ENCODE results near the gene OPTC.
A peak's percentile ranks its signal among the peaks of the same experiment; 100 is the strongest.
"Not testable (repeated sequence)": the region's sequence is repeated elsewhere in the genome, so short reads cannot be mapped to it uniquely, and the experiment has no call there.

The OPTC gene

DNA sequence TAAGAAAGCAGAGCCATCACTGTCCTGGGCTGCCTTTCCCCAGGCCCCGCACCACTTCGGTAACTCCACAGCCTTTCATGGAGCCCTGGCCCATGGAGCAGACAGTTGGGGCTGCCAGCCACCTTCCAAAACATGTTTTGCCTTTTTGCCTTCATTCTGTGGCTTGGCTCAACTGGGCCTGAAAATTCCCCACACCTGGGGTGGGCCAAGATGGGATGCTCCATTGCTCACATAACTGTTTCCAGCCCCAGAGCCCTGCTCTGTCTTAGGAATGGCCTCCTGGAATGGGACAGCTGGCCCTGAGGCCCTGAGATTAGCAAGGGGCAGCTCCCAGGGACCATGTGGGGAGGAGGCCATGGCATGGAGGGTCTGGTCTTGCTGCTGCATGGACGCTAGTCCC lies 29.2 kb upstream of the OPTC start:
- no peak for DNase-seq (ENCODE audit: low read depth, low spot score)
- H3K27ac ChIP-seq, result no peak overlapping the region

- H3K27ac ChIP-seq, result no peak overlapping the region
- DNase-seq (ENCODE audit: low read depth, low spot score), result no peak
These were observed 28.7 kb upstream of the OPTC start for GRCh38 chr1:203465146-203465798.

- no peak for DNase-seq (ENCODE audit: low read depth, low spot score)
- no peak overlapping the region for H3K27ac ChIP-seq
These were observed 28.0 kb upstream of the OPTC start for GRCh38 chr1:203465948-203466347.

GRCh38 chr1:203466906-203467549 lies 26.9 kb upstream of the OPTC start:
- not testable (repeated sequence) for DNase-seq (ENCODE audit: low read depth, low spot score); H3K27ac ChIP-seq

GRCh38 chr1:203467550-203467921 lies 26.4 kb upstream of the OPTC start:
- no peak overlapping the region for H3K27ac ChIP-seq
- no peak for DNase-seq (ENCODE audit: low read depth, low spot score)

DNA sequence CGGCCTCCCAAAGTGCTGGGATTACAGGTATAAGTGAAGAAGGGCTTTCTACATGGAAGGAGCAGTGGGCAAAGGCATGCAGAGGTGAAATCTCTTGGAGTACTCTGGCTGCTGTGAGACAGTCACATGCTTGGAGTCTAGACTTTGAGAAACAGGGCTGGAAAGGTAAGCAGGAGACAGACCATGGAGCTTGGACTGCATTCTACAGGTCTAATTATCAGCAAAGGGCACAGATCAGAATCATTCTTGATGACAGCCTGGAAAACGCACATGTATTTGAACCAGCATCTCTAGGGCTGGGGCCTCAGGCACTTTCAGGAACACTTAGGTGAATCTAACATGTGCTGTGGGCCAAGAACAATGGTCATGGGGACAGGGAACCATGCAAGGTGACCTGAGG lies 25.6 kb upstream of the OPTC start:
- no peak overlapping the region for H3K27ac ChIP-seq
- no peak for DNase-seq (ENCODE audit: low read depth, low spot score)

DNA sequence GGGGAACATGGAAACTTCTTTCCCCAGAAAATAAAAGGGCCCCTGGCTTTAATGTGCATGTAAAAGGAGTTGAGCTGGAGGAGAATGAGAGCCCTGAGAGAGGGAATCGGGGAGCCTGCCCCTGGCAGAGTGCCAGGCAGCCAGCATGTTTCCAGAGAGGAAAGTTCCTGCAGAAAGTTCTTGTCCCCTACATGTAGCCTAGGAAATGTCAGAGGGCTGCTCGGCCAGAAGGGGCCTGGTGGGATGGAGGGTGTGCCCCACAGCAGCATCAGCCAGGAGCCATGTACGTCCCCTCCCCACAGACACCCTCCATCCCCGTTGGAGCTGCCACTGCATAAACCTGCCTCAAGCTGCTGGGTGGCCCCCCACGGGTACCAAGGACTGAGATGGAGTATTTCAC lies 23.7 kb upstream of the OPTC start:
- no peak overlapping the region for H3K27ac ChIP-seq
- DNase-seq (ENCODE audit: low read depth, low spot score), result no peak

DNA sequence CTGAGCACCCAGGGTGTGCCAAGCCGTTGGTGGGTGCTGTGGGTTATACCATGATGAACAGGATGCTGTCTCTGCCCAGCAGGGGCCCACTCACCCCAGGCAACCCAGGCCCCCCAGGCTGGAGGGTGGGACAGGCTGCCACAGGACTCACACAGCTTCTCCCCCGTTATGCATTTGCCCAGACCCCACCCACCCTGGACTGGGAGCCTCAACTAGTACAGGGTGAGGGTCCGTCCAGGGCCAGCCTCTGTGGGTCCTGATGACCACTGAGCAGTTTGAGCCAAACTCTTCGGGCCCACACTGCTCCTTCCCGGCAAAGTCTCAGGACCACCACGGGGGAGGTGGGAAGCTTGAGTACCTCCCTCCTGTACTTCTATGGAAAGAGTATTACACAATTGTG lies 22.1 kb upstream of the OPTC start:
- DNase-seq (ENCODE audit: low read depth, low spot score), result no peak
- H3K27ac ChIP-seq, result no peak overlapping the region

DNA sequence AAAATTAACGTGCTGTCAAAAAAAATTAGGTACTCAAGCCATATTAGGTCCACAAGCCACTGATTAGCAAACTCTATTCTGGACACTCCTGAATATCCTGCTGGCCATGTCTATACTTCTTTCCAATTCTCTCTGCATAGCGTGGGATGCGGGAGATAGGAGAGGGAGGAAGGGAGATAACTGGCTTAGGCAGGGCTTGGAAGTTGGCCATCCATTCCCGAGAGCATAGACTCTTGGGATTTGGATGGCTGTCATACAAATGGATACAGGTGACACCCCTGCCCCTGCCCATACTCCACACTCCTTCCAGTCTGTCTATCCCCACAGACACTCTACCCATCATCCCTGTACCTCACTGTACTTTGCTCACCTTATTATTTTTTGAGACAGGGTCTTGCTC lies 20.7 kb upstream of the OPTC start:
- no peak overlapping the region for H3K27ac ChIP-seq
- DNase-seq (ENCODE audit: low read depth, low spot score), result no peak

GRCh38 chr1:203473781-203474305 lies 20.1 kb upstream of the OPTC start:
- DNase-seq (ENCODE audit: low read depth, low spot score), result no peak

GRCh38 chr1:203475012-203475981 lies 18.7 kb upstream of the OPTC start, which contains the start of gene PRELP:
Gene PRELP, plus strand, starts transcription at chr1:203475806. Its CDS starts 7,379 bp downstream, at chr1:203483185.
- DNase-seq (ENCODE audit: low read depth, low spot score), result no peak
- H3K27ac ChIP-seq, result no peak within 1 kb of the TSS

More at GRCh38 chr1:203473781-203474305, 20.1 kb upstream of the OPTC start:
- no peak overlapping the region for H3K27ac ChIP-seq

- H3K27ac ChIP-seq, result no peak overlapping the region
- DNase-seq (ENCODE audit: low read depth, low spot score), result no peak
These were observed 17.6 kb upstream of the OPTC start for GRCh38 chr1:203476216-203476814.

GRCh38 chr1:203477748-203478147 lies 16.2 kb upstream of the OPTC start:
- no peak for DNase-seq (ENCODE audit: low read depth, low spot score)
- no peak overlapping the region for H3K27ac ChIP-seq

DNA sequence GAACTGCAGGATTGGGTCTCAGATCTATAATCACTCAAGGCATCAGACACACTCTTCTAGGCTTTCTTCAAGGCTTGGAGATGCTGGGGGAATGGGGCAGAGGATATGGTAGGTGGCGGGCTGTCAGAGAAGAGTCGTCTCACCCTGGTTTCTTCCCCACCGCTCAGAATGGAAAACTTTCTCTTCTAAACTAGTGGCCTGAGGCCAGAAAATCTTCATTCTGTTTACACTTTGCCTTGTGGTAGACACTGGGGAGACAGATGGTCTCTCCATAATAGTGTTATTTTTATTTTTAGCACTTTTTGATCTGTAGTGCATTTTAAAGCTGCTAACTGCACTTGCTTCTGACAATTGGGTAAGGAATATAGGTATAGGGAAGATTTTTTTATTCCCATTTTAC lies 15.7 kb upstream of the OPTC start:
- H3K27ac ChIP-seq, result no peak overlapping the region
- no peak for DNase-seq (ENCODE audit: low read depth, low spot score)

- no peak for DNase-seq (ENCODE audit: low read depth, low spot score)
- no peak overlapping the region for H3K27ac ChIP-seq
These were observed 15.0 kb upstream of the OPTC start for GRCh38 chr1:203478986-203479385.

DNA sequence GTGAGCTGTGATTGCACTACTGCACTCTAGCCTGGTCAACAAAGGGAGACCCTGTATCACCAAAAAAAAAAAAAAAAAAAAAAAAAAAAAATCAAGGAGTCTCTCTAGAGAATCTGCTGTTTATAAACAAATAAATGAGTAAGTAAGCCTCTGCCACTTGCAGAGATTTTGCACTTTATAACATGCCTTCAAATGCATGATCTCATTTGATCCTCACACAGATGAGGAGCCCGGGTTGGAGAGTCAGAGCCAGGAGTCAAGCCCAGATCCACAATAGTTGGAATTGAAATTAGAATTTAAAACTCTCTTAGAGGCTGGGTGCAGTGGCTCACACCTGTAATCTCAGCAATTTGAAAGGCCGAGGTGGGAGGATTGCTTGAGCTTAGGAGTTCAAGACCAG lies 14.3 kb upstream of the OPTC start:
- no peak for DNase-seq (ENCODE audit: low read depth, low spot score)

DNA sequence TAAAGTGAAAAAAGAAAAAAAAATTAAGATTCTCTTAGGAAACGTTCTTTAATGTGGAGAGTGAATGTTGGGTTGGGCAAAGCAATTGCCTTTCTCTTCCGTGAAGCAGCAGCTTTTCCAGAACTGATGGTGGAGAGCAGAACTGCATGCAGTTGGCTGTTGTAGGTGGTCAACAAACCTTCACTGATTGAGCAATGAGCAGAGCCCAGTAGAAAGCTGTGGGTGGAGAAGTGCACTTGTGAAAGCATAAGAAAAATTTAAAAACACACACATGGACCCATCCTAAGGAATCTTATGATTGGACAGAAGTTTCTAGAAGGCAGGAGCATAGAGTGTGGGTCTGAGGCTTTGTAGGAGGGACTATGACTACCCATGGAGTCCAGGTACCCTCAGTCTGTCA lies 13.9 kb upstream of the OPTC start:
- DNase-seq (ENCODE audit: low read depth, low spot score), result no peak
- H3K27ac ChIP-seq, result peak overlapping the region; percentile 44

More for the DNA sequence above, 14.3 kb upstream of the OPTC start:
- no peak overlapping the region for H3K27ac ChIP-seq

GRCh38 chr1:203480525-203481084 lies 13.3 kb upstream of the OPTC start:
- H3K27ac ChIP-seq, result peak overlapping the region; percentile 44
- DNase-seq (ENCODE audit: low read depth, low spot score), result peak; percentile 73

GRCh38 chr1:203481196-203481595 lies 12.8 kb upstream of the OPTC start:
- DNase-seq (ENCODE audit: low read depth, low spot score), result no peak
- peak overlapping the region; percentile 44 for H3K27ac ChIP-seq

All from epithelial cell of prostate (primary cell).